WERI-Rb-1 (cell line): Measurements from ENCODE around the gene SPATA16.

Source experiments
- DNase-seq: peaks from one replicate; pipeline ENCODE4 v3.0.0-alpha.2; 2020
- H3K27ac ChIP-seq: fragments of 250-450 bp; sonication (Bioruptor Pico); 2 replicates; pipeline ENCODE4 v1.5.1; 2020; ENCODE audit warnings: mild to moderate bottlenecking, moderate library complexity
- H3K27me3 ChIP-seq: fragments of 250-450 bp; sonication (Bioruptor Pico); 2 replicates; pipeline ENCODE4 v1.5.1; 2021; ENCODE audit warnings: mild to moderate bottlenecking, low read depth, moderate library complexity; ENCODE audit not compliant: insufficient read depth, severe bottlenecking
- H3K36me3 ChIP-seq: fragments of 250-450 bp; sonication (Bioruptor Pico); 2 replicates; pipeline ENCODE4 v1.5.1; 2020; ENCODE audit warnings: mild to moderate bottlenecking, moderate library complexity
- H3K4me3 ChIP-seq: 2 replicates; pipeline ENCODE4 v1.5.1; 2011; ENCODE audit warnings: low read depth, mild to moderate bottlenecking, control low read depth, low read length
- H3K9me3 ChIP-seq: fragments of 250-450 bp; sonication (Bioruptor Pico); 2 replicates; pipeline ENCODE4 v1.5.1; 2021; ENCODE audit warnings: mild to moderate bottlenecking, moderate library complexity; ENCODE audit not compliant: severe bottlenecking
- CTCF ChIP-seq: IDR thresholded peaks from 2 replicates; pipeline ENCODE4 v1.5.1; 2011; ENCODE audit warnings: low read depth, mild to moderate bottlenecking, control low read depth, inconsistent platforms, low read length

The SPATA16 gene

GRCh38 chr3:172939651-172940293 lies 201.3 kb downstream of the SPATA16 start:
- TF ChIP-seq CTCF, result no peak
- H3K4me3 ChIP-seq, result no peak overlapping the region
- H3K36me3 ChIP-seq, result no peaks in the 10 kb centered on the region
- H3K27me3 ChIP-seq, result no peaks in the 10 kb centered on the region
- H3K9me3 ChIP-seq, result no peaks in the 10 kb centered on the region
- DNase-seq, result no peak
- no peak overlapping the region for H3K27ac ChIP-seq

- no peak for DNase-seq
- no peak overlapping the region for H3K27ac ChIP-seq
- no peaks in the 10 kb centered on the region for H3K27me3 ChIP-seq
- no peak for TF ChIP-seq CTCF
- no peaks in the 10 kb centered on the region for H3K36me3 ChIP-seq
- H3K4me3 ChIP-seq, result no peak overlapping the region
- H3K9me3 ChIP-seq, result no peaks in the 10 kb centered on the region
Measured at GRCh38 chr3:172938788-172939187, 202.2 kb downstream of the SPATA16 start.

- H3K36me3 ChIP-seq, result no peaks in the 10 kb centered on the region
- TF ChIP-seq CTCF, result no peak
- DNase-seq, result no peak
- H3K27ac ChIP-seq, result no peak overlapping the region
- H3K4me3 ChIP-seq, result no peak overlapping the region
- H3K9me3 ChIP-seq, result no peaks in the 10 kb centered on the region
- H3K27me3 ChIP-seq, result no peaks in the 10 kb centered on the region
Measured at GRCh38 chr3:172931746-172932285, 209.2 kb downstream of the SPATA16 start.

GRCh38 chr3:172929451-172929850 lies 211.6 kb downstream of the SPATA16 start:
- Histone ChIP-seq H3K36me3 (no peaks in the 10 kb centered on the region), H3K27ac (no peak overlapping the region), H3K4me3 (no peak overlapping the region), H3K27me3 (no peaks in the 10 kb centered on the region), H3K9me3 (no peaks in the 10 kb centered on the region)
- TF ChIP-seq CTCF, result no peak
- no peak for DNase-seq

GRCh38 chr3:172924546-172924945 lies 216.5 kb downstream of the SPATA16 start:
- H3K27ac ChIP-seq, result no peak overlapping the region
- no peak overlapping the region for H3K4me3 ChIP-seq
- H3K9me3 ChIP-seq, result no peaks in the 10 kb centered on the region
- TF ChIP-seq CTCF, result no peak
- no peaks in the 10 kb centered on the region for H3K27me3 ChIP-seq
- DNase-seq, result no peak
- H3K36me3 ChIP-seq, result no peaks in the 10 kb centered on the region

- H3K27me3 ChIP-seq, result no peaks in the 10 kb centered on the region
- no peak for DNase-seq
- no peaks in the 10 kb centered on the region for H3K9me3 ChIP-seq
- no peak for TF ChIP-seq CTCF
- H3K36me3 ChIP-seq, result no peaks in the 10 kb centered on the region
- H3K4me3 ChIP-seq, result no peak overlapping the region
- H3K27ac ChIP-seq, result no peak overlapping the region
Measured at GRCh38 chr3:172919297-172919683, 221.7 kb downstream of the SPATA16 start.
